Subcutaneous adipose tissue (tissue), 4 donors: ENCODE results near the gene PACRG. TPM values are rescaled to one million over a fixed set of nuclear protein-coding genes. Genes with fewer than 3 reads are reported as not detected.

Source experiments
- total RNA-seq, 4 donors: library from RNA; depleted of rRNA; stranded (reverse); fragments of >200 nt; gene quantifications; one replicate each; pipeline ENCODE4 v1.1.0, GENCODE V29; 2016
- TF ChIP-seq, protein P1 (sequence below): fragments of 450-650 bp; IDR thresholded peaks from one replicate; pipeline ENCODE4 v1.5.1; 2016; ENCODE audit warnings: low read depth, mild to moderate bottlenecking, control low read depth, antibody characterized with exemption, moderate library complexity

PACRG gene
- total RNA-seq, 4 donors from 2014 or later, result 0.34 TPM; not detected in 3

DNA sequence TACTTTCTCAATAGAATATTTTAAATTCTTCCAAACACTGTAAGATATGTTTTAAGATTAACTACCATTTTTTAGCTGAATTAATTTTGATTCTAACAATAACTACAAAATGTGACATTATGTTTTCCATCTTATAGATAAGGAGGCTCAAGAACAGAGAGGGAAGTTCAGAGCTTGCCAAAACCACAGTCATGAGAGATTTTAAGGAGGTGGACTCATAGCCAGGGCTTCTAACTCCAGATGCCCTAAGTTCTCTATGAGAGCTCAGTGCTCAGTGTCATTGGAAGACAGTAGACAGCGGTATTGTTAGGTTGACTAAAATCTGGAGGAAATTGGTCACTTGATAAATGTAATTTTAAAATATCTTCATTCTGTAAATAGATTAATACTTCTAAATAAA, 144.2 kb downstream of the PACRG start:
- TF ChIP-seq, protein P1, sequence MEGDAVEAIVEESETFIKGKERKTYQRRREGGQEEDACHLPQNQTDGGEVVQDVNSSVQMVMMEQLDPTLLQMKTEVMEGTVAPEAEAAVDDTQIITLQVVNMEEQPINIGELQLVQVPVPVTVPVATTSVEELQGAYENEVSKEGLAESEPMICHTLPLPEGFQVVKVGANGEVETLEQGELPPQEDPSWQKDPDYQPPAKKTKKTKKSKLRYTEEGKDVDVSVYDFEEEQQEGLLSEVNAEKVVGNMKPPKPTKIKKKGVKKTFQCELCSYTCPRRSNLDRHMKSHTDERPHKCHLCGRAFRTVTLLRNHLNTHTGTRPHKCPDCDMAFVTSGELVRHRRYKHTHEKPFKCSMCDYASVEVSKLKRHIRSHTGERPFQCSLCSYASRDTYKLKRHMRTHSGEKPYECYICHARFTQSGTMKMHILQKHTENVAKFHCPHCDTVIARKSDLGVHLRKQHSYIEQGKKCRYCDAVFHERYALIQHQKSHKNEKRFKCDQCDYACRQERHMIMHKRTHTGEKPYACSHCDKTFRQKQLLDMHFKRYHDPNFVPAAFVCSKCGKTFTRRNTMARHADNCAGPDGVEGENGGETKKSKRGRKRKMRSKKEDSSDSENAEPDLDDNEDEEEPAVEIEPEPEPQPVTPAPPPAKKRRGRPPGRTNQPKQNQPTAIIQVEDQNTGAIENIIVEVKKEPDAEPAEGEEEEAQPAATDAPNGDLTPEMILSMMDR, result no peak

DNA sequence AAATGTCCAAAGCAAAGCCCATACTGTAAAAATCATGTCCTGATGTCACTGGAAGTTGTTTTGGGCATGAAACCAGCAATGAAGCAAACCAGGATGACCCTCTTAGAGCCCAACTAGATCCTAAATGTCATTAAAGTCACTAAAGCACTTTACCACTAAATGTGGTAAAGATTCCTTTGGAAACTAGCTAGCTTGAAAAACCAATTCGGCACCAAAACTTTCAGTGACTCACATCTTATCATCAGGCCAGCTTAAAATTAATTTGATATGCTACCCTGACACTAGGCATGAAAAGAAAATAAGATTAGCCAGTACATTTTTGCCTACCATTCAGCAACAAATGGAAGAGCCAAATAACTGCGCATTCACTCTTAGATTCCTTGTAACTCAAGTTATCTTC, 145.8 kb downstream of the PACRG start:
- TF ChIP-seq, protein P1, result no peak

DNA sequence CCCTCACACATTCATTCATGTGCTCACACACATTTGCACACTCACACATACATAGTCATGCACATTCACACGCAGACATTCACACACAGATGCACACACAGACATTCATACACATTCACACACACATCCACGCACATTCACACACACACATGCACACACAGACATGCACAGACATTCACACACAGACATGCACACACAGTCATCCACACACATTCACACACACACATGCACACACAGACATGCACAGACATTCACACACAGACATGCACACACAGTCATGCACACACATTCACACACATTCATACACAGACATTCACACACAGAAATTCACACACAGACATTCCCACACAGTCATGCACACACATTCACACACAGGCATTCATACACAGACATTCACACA, 147.3 kb downstream of the PACRG start:
- TF ChIP-seq, protein P1, result no peak

DNA sequence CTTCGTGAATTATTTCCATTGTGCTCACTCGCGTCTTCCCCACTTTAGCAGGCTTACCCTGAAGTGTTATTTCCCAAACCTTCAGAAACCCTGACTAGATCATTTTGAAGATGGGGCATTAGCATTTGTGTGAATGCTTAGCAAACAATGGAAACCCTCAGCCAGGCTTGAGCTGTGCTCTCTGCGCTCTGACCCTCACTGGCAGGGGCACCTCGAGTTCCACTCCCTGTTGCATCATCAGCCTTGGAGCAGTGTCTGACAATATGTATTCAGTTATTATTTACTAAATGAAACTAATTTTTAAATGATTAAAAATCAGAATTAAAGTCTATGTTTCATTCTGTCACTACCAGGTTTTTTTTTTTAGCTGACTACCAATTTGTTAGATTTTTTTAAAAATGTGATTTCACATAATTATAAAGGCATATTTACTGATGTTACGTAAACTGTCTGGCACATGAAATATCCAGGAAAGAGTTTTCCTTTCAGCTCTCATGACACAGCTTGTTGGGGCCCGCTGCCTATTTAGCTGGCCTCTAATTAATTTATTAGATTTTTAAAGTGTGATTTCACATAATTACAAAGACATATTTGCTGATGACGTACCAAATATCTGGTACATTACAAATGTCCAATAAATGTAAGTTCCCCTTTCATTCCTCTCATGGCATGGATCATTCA, 155.2 kb downstream of the PACRG start:
- TF ChIP-seq, protein P1, result no peak

DNA sequence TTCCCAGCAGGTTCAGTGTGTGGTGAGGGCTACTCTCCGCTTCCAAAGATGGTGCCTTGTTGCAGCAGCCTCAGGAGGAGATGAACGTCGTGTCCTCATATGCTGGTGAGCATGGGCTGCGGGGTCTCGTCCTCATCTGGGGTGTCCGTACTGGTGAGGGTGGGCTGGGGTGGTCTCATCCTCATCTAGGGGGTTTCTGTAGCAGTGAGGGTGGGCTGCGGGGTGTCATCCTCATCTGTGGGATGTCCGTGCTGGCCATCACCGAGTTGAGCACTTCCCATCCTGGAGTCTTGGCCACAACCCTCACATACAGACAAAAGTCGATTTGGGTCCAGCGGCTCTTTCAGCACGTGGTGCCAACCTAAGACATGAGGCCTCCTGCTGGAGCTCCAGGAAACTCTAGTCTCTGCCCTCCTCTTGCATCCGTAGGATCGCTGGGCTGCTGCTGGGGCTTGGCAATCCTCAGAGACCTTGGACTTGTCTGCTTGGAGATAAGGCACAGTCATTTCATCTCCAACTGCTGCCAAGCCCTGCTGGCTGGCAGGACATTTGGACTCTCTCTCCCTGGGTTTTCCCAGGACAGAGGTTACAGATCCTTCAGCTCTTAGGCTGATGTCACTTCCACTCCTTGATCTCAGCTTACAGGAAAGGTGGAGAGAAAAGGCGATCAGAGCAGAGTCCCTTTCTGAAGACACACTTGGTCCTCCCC, 160.4 kb downstream of the PACRG start:
- TF ChIP-seq, protein P1, result no peak

DNA sequence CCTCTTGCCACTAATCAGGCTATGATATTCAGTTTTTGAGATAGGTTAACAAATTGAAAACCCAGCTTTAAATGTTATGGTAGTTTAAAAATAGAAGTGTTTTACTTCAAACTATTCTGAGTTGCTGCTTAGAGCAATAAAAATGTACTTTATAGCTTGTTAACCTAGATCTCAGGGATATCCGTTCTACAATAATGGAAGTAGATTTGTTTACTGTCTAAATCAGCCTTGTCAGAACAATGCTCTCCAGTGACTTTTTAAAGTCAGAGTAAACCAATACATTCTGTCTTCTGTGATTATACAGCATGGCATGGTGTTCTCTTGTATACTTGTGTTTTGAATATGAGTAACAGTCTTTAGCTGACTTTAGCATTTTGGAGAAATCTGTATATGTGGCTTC, 161.5 kb downstream of the PACRG start:
- TF ChIP-seq, protein P1, result no peak

DNA sequence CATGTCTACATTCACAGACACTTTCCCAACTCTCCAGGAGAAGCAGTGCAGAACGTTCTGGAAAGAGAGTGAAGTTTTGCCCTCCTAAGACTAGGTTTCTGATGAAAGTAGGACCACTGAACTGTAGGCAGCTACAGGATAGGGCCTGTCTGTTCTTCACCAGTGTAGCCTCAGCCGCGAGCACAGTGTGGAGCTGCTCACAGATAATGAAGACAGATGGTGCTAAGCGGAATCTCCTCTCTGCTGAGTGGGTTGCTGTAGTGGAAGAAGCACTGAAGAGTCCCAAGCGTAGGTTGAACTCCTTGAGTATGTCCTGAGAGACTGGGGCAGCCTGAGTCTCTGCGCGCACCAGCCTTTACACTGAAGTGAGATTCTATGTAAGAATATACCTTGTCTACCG, 170.2 kb downstream of the PACRG start:
- TF ChIP-seq, protein P1, result no peak
